ENCODE results near the gene CPEB3.

- TF ChIP-seq TARDBP (IDR thresholded peaks at IDR 0.05), result no peak
- TF ChIP-seq PKNOX1 (IDR thresholded peaks at IDR 0.05), result no peak
- no peak for TF ChIP-seq FOXM1 (IDR thresholded peaks at IDR 0.05; ENCODE audit: borderline replicate concordance)
- TF ChIP-seq LEF1 (IDR thresholded peaks at IDR 0.05; ENCODE audit: borderline replicate concordance), result no peak
- no peak for TF ChIP-seq FOXA1 (IDR thresholded peaks at IDR 0.05)
- TF ChIP-seq SUZ12 (IDR thresholded peaks at IDR 0.05), result no peak
- no peak for TF ChIP-seq ARNT (IDR thresholded peaks at IDR 0.05)
- no peak for TF ChIP-seq FOXK2 (IDR thresholded peaks at IDR 0.05)
- TF ChIP-seq ELF4 (IDR thresholded peaks at IDR 0.05), result no peak
- no peak for TF ChIP-seq SP1 (IDR thresholded peaks at IDR 0.05)
- no peak for TF ChIP-seq NFRKB (IDR thresholded peaks at IDR 0.05)
- TF ChIP-seq ZNF384 (IDR thresholded peaks at IDR 0.05), result no peak
- TF ChIP-seq BHLHE40 (IDR thresholded peaks at IDR 0.05; ENCODE audit: borderline replicate concordance), result no peak
Measured at GRCh38 chr10:92164036-92164696, 126.7 kb downstream of the CPEB3 start.
